IPS-18a (cell line): ENCODE data around the gene JAKMIP1.
"Not testable (repeated sequence)": the region's sequence is repeated elsewhere in the genome, so short reads cannot be mapped to it uniquely, and the experiment has no call there.

Experiments used
- H3K27ac ChIP-seq: one replicate; pipeline ENCODE4 v1.5.1; 2013; ENCODE audit warnings: low read length
- H3K27me3 ChIP-seq: one replicate; pipeline ENCODE4 v1.6.1; 2013; ENCODE audit warnings: mild to moderate bottlenecking, low read length; ENCODE audit not compliant: control insufficient read depth, insufficient read depth
- H3K36me3 ChIP-seq: one replicate; pipeline ENCODE4 v1.6.1; 2013; ENCODE audit warnings: low read depth, low read length; ENCODE audit not compliant: control insufficient read depth
- H3K4me1 ChIP-seq: one replicate; pipeline ENCODE4 v1.6.1; 2013; ENCODE audit warnings: low read depth, low read length; ENCODE audit not compliant: control insufficient read depth
- H3K4me3 ChIP-seq: one replicate; pipeline ENCODE4 v1.5.1; 2013; ENCODE audit warnings: low read length
- H3K9ac ChIP-seq: one replicate; pipeline ENCODE4 v1.6.1; 2013; ENCODE audit warnings: mild to moderate bottlenecking, low read length, moderate library complexity
- H3K9me3 ChIP-seq: one replicate; pipeline ENCODE4 v1.6.1; 2013; ENCODE audit warnings: low read depth, low read length; ENCODE audit not compliant: control insufficient read depth

JAKMIP1 gene

DNA sequence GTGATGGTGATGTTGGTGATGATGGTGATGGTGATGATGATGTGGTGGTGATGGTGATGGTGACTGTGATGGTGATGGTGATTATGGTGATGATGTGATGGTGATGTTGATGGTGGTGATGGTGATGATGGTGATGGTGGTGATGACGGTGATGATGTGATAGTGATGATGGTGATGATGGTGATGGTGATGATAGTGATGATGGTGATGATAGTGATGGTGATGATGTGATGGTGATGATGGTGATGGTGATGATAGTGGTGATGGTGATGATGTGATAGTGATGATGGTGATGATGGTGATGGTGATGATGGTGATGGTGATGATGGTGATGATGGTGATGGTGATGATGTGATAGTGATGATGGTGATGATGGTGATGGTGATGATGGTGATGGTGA, 196.9 kb downstream of the JAKMIP1 start:
- peaks cover 34% of the 10 kb centered on the region for H3K27me3 ChIP-seq
- not testable (repeated sequence) for H3K4me3 ChIP-seq, H3K27ac ChIP-seq, H3K4me1 ChIP-seq, H3K9ac ChIP-seq, H3K9me3 ChIP-seq, H3K36me3 ChIP-seq

DNA sequence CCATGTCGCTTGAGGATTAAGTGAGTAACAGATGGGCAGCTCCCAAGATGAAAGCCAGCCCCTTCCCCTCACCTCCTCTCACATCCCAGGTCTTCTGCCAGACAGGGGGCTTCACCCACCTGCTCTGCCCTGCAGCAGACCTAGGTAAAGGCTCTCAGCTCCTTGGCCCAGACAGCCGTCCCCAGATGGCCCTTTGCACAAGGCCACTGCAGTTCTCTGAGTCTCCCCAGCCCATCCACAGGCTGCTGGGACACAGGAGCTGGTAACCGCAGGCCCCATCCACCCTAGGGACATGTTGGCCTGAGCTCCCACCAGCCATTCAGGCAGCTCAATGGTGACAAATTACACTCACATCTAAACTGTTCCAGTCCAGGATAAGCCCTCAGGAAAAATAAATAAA, 197.4 kb downstream of the JAKMIP1 start:
- H3K36me3 ChIP-seq, result no peaks in the 10 kb centered on the region
- H3K4me1 ChIP-seq, result no peaks in the 10 kb centered on the region
- H3K27me3 ChIP-seq, result peaks cover 28% of the 10 kb centered on the region
- H3K27ac ChIP-seq, result no peak overlapping the region
- H3K9ac ChIP-seq, result no peak overlapping the region
- H3K4me3 ChIP-seq, result no peak overlapping the region
- no peaks in the 10 kb centered on the region for H3K9me3 ChIP-seq

GRCh38 chr4:6002492-6002833, 197.9 kb downstream of the JAKMIP1 start:
- Histone ChIP-seq H3K4me3 (no peak overlapping the region), H3K9ac (no peak overlapping the region), H3K27me3 (peaks cover 24% of the 10 kb centered on the region), H3K36me3 (no peaks in the 10 kb centered on the region), H3K4me1 (no peaks in the 10 kb centered on the region), H3K27ac (no peak overlapping the region), H3K9me3 (no peaks in the 10 kb centered on the region)

DNA sequence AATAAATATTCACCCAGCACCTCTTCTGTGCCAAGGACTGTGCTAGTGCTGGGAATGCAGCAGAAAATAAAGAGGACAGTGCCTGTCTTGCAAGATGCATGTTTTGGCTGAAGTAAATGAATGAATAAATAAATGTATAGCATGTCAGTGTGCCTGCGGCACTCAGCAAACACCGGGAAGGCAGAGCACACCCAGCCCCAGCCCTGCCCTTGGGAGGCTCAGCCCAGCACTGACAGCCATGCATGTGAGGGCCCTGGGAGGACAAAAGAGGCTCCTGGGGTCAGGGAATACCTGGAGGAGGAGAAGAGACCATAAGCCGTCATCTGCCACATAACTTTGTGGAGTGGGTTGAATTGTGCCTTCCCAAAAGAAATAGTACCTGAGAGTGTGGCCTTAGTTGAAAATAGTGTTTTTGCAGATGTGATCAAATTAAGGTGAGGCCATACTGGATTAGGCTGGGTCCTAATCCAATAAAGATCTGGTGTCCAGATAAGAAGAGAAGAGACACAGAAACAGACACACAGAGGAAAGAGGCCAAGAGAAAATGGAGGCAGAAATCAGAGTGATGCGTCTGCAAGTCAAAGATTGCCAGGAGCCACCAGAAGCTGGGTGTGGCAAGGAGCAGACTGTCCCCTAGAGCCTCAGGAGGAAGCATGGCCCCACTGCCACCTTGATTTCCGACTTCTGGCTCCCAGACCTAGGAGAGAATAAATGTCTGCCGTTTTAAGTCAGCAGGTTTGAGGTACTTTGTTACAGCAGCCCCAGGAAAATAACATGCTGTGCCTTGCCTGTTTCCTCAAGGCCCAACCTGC, 198.5 kb downstream of the JAKMIP1 start:
- no peak overlapping the region for H3K4me3 ChIP-seq
- H3K27ac ChIP-seq, result no peak overlapping the region
- no peak overlapping the region for H3K9ac ChIP-seq
- no peaks in the 10 kb centered on the region for H3K36me3 ChIP-seq
- H3K4me1 ChIP-seq, result no peaks in the 10 kb centered on the region
- peaks cover 18% of the 10 kb centered on the region for H3K27me3 ChIP-seq
- no peaks in the 10 kb centered on the region for H3K9me3 ChIP-seq

DNA sequence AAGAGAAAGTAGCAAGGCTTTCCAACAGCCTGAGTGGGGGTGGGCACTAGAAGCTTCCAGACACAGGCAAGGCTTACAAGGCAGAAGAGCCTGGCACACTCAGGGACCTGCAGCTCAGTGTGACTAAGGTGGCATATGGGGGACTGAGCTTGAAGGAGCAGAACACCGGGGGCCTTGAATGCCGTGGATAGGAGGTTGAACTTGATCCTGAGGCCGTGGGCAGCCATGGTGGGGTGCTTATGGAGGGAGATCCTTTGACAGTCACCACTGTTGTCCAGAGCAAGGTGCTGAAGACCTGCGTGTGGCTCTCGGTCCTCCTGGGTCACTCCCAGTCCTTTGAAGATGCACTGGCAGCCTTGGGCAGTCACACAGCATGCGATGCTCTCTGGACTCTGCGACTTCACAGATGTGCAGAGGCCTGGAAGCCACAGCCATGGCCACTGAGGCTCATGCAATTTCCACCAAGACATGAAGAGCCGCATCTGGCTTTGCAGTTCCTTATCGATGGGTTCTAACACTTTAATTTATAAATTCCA, 200.5 kb downstream of the JAKMIP1 start:
- peaks cover 7% of the 10 kb centered on the region for H3K27me3 ChIP-seq

DNA sequence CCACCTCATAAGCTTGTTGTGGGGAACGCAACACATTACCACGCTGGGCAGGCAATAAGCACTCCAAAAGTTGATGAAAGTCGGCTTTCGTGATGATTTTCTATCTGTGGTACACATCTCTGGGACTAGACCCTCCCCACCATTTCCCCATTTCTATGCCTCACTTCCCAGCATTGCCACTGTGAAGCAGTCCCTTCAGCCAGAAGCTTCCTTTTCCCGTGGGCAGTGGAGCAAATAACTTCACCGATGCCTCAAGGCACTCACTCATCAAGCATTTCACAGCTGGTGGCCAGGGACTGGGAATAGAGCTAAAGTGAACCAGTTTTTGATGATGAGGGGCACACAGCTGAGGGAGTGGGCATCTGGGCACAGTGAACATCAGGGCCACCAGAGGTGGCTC, 201.0 kb downstream of the JAKMIP1 start:
- Histone ChIP-seq H3K9me3 (no peaks in the 10 kb centered on the region), H3K4me1 (no peaks in the 10 kb centered on the region), H3K27ac (no peak overlapping the region), H3K27me3 (peaks cover 7% of the 10 kb centered on the region), H3K4me3 (no peak overlapping the region), H3K9ac (no peak overlapping the region), H3K36me3 (no peaks in the 10 kb centered on the region)

More for the DNA sequence above, 200.5 kb downstream of the JAKMIP1 start:
- H3K4me1 ChIP-seq, result no peaks in the 10 kb centered on the region
- H3K36me3 ChIP-seq, result no peaks in the 10 kb centered on the region
- H3K9ac ChIP-seq, result no peak overlapping the region
- no peaks in the 10 kb centered on the region for H3K9me3 ChIP-seq
- H3K27ac ChIP-seq, result no peak overlapping the region
- H3K4me3 ChIP-seq, result no peak overlapping the region

DNA sequence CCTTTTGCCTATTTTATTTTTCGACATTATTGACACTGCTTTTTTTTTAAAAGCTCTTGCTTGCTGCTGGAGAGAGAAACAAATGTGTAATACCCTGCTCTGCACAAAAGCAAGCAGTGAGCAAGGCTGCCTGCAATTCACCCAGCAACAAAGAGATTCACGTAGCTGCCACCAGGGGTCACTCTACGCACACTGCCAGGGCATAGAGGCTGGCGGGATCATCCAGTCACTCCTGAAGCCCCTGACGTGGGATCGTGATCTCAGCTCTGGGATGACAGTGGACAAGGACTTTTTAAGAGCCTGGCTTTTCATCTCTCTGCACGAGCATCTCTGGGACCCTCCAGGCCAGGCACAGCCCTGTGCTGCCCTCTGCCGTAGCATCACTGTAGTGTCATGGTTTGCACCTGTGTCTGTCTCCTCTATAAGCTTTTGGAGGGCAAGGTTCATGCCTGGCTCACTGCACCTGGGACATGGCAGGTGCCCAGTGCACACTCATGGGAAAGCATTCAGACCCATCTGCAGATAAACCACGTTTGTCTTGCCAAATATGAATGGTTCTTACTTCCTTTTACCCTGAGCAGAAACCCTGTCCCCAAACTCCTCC, 201.9 kb downstream of the JAKMIP1 start:
- Histone ChIP-seq H3K9ac (no peak overlapping the region), H3K36me3 (no peaks in the 10 kb centered on the region), H3K27ac (no peak overlapping the region), H3K4me1 (no peaks in the 10 kb centered on the region), H3K27me3 (peaks cover 7% of the 10 kb centered on the region), H3K9me3 (no peaks in the 10 kb centered on the region), H3K4me3 (no peak overlapping the region)

GRCh38 chr4:5996641-5997040, 203.7 kb downstream of the JAKMIP1 start:
- H3K27me3 ChIP-seq, result peaks cover 7% of the 10 kb centered on the region
- no peaks in the 10 kb centered on the region for H3K4me1 ChIP-seq
- H3K27ac ChIP-seq, result no peak overlapping the region
- no peak overlapping the region for H3K4me3 ChIP-seq
- no peaks in the 10 kb centered on the region for H3K9me3 ChIP-seq
- no peak overlapping the region for H3K9ac ChIP-seq
- H3K36me3 ChIP-seq, result no peaks in the 10 kb centered on the region

- H3K4me3 ChIP-seq, result no peak overlapping the region
- H3K9me3 ChIP-seq, result no peaks in the 10 kb centered on the region
- H3K27me3 ChIP-seq, result peaks cover 7% of the 10 kb centered on the region
- no peaks in the 10 kb centered on the region for H3K4me1 ChIP-seq
- no peaks in the 10 kb centered on the region for H3K36me3 ChIP-seq
- H3K9ac ChIP-seq, result no peak overlapping the region
- H3K27ac ChIP-seq, result no peak overlapping the region
Observed at GRCh38 chr4:5995901-5996623, 204.3 kb downstream of the JAKMIP1 start.

GRCh38 chr4:5993876-5994811, 206.2 kb downstream of the JAKMIP1 start:
- Histone ChIP-seq H3K27ac (no peak overlapping the region), H3K27me3 (peaks cover 7% of the 10 kb centered on the region), H3K9me3 (no peaks in the 10 kb centered on the region), H3K4me3 (no peak overlapping the region), H3K9ac (no peak overlapping the region), H3K4me1 (no peaks in the 10 kb centered on the region), H3K36me3 (no peaks in the 10 kb centered on the region)

DNA sequence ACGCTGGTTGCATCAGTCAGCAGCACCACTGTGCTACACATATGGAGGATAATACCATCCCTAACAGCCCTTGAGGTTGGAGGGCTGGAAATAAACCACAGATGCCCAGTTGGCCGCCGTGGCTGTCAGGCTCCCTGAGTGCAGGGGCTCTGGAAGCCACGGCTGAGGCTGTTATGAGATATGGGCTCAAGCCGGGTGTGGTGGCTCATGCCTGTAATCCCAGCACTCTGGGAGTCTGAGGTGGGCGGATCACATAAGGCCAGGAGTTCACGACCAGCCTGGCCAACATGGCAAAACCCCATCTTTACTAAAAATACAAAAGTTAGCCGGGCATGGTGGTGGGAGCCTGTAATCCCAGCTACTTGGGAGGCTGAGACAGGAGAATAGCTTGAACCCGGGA, 207.0 kb downstream of the JAKMIP1 start:
- H3K27ac ChIP-seq, H3K9me3 ChIP-seq, H3K4me1 ChIP-seq, H3K4me3 ChIP-seq, H3K9ac ChIP-seq, H3K36me3 ChIP-seq, H3K27me3 ChIP-seq: not testable (repeated sequence)
